Hepatocyte (in vitro differentiated cells): ENCODE measurements around the gene GRM8. TPM values are rescaled to one million over a fixed set of nuclear protein-coding genes. Genes with fewer than 3 reads are reported as not detected.

Experiments
- DNase-seq: peaks from one replicate; pipeline ENCODE4 v3.0.0-alpha.2; 2016; ENCODE audit warnings: low spot score
- H2AFZ ChIP-seq: fragments of 200-600 bp; sonication (generic); 2 replicates; pipeline ENCODE4 v1.6.0; 2016; ENCODE audit warnings: antibody characterized with exemption, mild to moderate bottlenecking
- H3K27ac ChIP-seq: fragments of 200-600 bp; sonication (generic); 2 replicates; pipeline ENCODE4 v1.5.1; 2016; ENCODE audit warnings: mild to moderate bottlenecking
- H3K27me3 ChIP-seq: fragments of 200-600 bp; sonication (generic); 2 replicates; pipeline ENCODE4 v1.6.1; 2016
- H3K36me3 ChIP-seq: fragments of 200-600 bp; sonication (generic); replicated peaks from 2 replicates; pipeline ENCODE4 v1.5.1; 2016; ENCODE audit warnings: low read depth; ENCODE audit not compliant: insufficient read depth
- H3K4me1 ChIP-seq: fragments of 200-600 bp; sonication (generic); 2 replicates; pipeline ENCODE4 v1.5.1; 2016; ENCODE audit warnings: mild to moderate bottlenecking, moderate library complexity; ENCODE audit not compliant: insufficient read depth
- H3K4me2 ChIP-seq: fragments of 200-600 bp; sonication (generic); 2 replicates; pipeline ENCODE4 v1.6.0; 2016
- H3K4me3 ChIP-seq: fragments of 200-600 bp; sonication (generic); 2 replicates; pipeline ENCODE4 v1.5.1; 2016; ENCODE audit warnings: mild to moderate bottlenecking
- H3K79me2 ChIP-seq: fragments of 200-600 bp; sonication (generic); 2 replicates; pipeline ENCODE4 v1.6.0; 2017; ENCODE audit warnings: mild to moderate bottlenecking
- H3K9me2 ChIP-seq: fragments of 200-600 bp; sonication (generic); replicated peaks from 2 replicates; pipeline ENCODE4 v1.6.0; 2017; ENCODE audit warnings: mild to moderate bottlenecking; ENCODE audit not compliant: insufficient read depth
- H3K9me3 ChIP-seq: fragments of 200-600 bp; sonication (generic); 2 replicates; pipeline ENCODE4 v1.5.1; 2016; ENCODE audit warnings: low read depth, mild to moderate bottlenecking
- H4K20me1 ChIP-seq: fragments of 200-600 bp; sonication (generic); 2 replicates; pipeline ENCODE4 v1.6.0; 2016; ENCODE audit warnings: mild to moderate bottlenecking; ENCODE audit not compliant: insufficient read depth, poor library complexity, severe bottlenecking
- EZH2 ChIP-seq: fragments of 200-600 bp; sonication (generic); IDR thresholded peaks from 2 replicates; pipeline ENCODE4 v1.6.1; 2016; ENCODE audit warnings: antibody characterized with exemption, mild to moderate bottlenecking, borderline replicate concordance
- EZH2phosphoT487 ChIP-seq: fragments of 200-600 bp; sonication (generic); IDR thresholded peaks from one replicate; pipeline ENCODE4 v1.6.1; 2018; ENCODE audit warnings: antibody characterized with exemption, mild to moderate bottlenecking, low read depth, moderate library complexity; ENCODE audit not compliant: unreplicated experiment, severe bottlenecking
- WGBS: methylation state at CpG from one replicate; pipeline ENCODE4 v1.1.6; 2016; ENCODE audit warnings: low lambda C conversion rate; ENCODE audit errors: missing lambda C conversion rate; 5-methylcytosine and 5-hydroxymethylcytosine counted together
- polyA plus RNA-seq: library from polyadenylated mRNA; unstranded; fragments of >200 nt; fragmentation: Nextera tagmentation; extraction: Ambion mirVana; gene quantifications from 2 replicates; pipeline ENCODE4 v1.2.1, GENCODE V29; 2016
- total RNA-seq: library from RNA; depleted of rRNA; stranded (reverse); fragments of >200 nt; gene quantifications from 2 replicates; pipeline ENCODE4 v1.2.3, GENCODE V29; 2014
- TF ChIP-seq, protein P1 (sequence below): fragments of 200-600 bp; sonication (generic); IDR thresholded peaks from 2 replicates; pipeline ENCODE4 v1.5.1; 2016; ENCODE audit warnings: antibody characterized with exemption, mild to moderate bottlenecking; ENCODE audit not compliant: poor library complexity

GRM8 gene
- total and polyA plus RNA-seq, 2 experiments from 2014 or later, result 0.62 to 4.5 TPM

DNA sequence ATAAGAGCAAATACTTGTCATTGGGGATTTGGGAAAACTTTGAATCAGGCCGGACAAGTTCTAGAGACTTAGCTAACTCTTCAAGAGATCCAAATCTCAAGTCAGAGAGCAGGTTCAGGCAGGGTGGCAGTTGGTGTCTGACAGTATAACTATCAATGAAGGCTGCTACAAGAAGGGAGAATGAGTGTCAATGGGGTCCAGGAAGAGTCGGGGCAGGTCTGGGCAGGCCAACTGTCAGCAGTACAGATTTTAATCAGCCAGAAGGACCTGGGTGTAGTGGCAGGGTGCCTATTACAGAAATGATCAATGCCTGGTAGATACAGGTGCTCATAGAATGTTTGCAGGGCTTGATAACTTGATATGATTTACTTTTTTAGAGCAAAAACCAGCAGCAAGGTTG is 751.1 kb downstream of the GRM8 start:
- Histone ChIP-seq H3K27ac (no peak overlapping the region), H4K20me1 (no peaks in the 10 kb centered on the region), H3K79me2 (no peaks in the 10 kb centered on the region), H3K4me3 (no peak overlapping the region), H3K9me2 (no peaks in the 10 kb centered on the region), H3K9me3 (no peaks in the 10 kb centered on the region), H3K36me3 (no peaks in the 10 kb centered on the region), H3K4me1 (no peaks in the 10 kb centered on the region), H2AFZ (no peak overlapping the region), H3K27me3 (no peaks in the 10 kb centered on the region), H3K4me2 (no peak overlapping the region)
- 73% methylated on average over 2 of the region's 2 CpGs for WGBS
- no peak for DNase-seq
- TF ChIP-seq, protein P1, sequence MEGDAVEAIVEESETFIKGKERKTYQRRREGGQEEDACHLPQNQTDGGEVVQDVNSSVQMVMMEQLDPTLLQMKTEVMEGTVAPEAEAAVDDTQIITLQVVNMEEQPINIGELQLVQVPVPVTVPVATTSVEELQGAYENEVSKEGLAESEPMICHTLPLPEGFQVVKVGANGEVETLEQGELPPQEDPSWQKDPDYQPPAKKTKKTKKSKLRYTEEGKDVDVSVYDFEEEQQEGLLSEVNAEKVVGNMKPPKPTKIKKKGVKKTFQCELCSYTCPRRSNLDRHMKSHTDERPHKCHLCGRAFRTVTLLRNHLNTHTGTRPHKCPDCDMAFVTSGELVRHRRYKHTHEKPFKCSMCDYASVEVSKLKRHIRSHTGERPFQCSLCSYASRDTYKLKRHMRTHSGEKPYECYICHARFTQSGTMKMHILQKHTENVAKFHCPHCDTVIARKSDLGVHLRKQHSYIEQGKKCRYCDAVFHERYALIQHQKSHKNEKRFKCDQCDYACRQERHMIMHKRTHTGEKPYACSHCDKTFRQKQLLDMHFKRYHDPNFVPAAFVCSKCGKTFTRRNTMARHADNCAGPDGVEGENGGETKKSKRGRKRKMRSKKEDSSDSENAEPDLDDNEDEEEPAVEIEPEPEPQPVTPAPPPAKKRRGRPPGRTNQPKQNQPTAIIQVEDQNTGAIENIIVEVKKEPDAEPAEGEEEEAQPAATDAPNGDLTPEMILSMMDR, result no peak
- TF ChIP-seq EZH2phosphoT487, result no peak
- TF ChIP-seq EZH2, result no peak

DNA sequence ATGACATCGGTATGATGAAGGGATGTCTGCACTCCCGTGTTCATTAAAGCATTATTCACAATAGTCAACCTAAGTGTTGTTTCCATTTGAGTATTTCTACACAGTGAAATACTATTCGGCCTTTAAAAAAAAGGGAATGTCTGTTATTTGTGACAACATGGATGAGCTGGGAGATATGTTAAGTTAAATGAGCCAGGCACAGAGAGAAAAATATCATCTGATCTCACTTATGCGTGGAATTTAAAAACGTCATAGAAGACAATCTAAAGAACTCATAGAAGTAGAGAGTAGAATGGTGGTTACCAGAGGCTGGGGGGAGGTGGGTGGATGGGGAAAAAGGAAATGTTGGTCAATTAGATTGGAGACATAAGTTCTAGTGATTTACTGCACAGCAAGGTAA is 753.3 kb downstream of the GRM8 start:
- Histone ChIP-seq H3K9me2 (no peaks in the 10 kb centered on the region), H3K4me2 (no peak overlapping the region), H3K4me1 (no peaks in the 10 kb centered on the region), H3K4me3 (no peak overlapping the region), H3K27me3 (no peaks in the 10 kb centered on the region), H2AFZ (no peak overlapping the region), H3K79me2 (no peaks in the 10 kb centered on the region), H3K36me3 (no peaks in the 10 kb centered on the region), H4K20me1 (no peaks in the 10 kb centered on the region), H3K27ac (no peak overlapping the region), H3K9me3 (no peaks in the 10 kb centered on the region)
- DNase-seq, result no peak
- WGBS, result 90% methylated on average over 5 of the region's 5 CpGs
- TF ChIP-seq EZH2phosphoT487 (no peak), EZH2 (no peak)
- TF ChIP-seq, protein P1, result no peak

DNA sequence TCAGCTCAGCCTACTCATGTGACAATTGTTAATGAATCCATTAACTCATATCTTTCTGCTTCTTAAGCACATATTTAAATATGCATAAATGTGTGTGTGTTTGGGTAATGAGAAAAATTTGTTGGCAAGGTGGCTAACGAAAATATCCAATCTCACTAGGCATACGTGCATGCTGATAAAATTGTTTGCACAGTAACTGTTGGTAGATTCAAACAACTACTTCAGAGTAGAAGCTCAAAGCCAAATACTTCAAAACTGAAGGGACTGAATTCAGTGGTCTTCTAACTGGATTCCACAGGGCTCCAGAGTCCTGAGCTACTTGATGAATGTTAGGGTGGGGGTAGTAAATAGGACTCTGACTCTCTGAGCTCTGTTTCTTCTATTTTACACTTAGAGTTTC is 757.0 kb downstream of the GRM8 start:
- Histone ChIP-seq H2AFZ (no peak overlapping the region), H3K4me3 (no peak overlapping the region), H3K9me3 (no peaks in the 10 kb centered on the region), H3K9me2 (no peaks in the 10 kb centered on the region), H3K27me3 (no peaks in the 10 kb centered on the region), H4K20me1 (no peaks in the 10 kb centered on the region), H3K27ac (no peak overlapping the region), H3K79me2 (no peaks in the 10 kb centered on the region), H3K4me1 (no peaks in the 10 kb centered on the region), H3K36me3 (no peaks in the 10 kb centered on the region), H3K4me2 (no peak overlapping the region)
- TF ChIP-seq EZH2, result no peak
- WGBS, result 49% methylated on average over 2 of the region's 2 CpGs
- DNase-seq, result no peak

DNA sequence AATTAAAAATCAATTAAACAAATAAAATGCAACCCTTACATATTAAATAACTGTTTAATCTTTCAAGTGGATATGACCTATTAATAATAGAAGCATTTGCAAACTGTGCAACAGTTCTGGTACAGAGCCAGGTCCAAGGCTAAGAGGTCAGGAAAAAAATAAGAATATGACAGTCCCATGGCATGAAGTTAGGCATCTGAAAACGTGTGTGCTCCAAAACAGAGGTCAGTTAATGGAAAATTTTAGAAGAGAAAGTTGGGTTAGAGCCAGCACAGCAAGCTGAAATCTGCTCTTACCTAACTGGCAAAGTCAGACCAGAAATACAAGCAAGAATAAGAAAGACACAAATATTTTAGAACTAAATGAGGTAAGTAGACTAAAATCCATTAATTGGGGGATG is 757.7 kb downstream of the GRM8 start:
- Histone ChIP-seq H4K20me1 (no peaks in the 10 kb centered on the region), H2AFZ (no peak overlapping the region), H3K4me2 (no peak overlapping the region), H3K79me2 (no peaks in the 10 kb centered on the region), H3K9me3 (no peaks in the 10 kb centered on the region), H3K4me3 (no peak overlapping the region), H3K27me3 (no peaks in the 10 kb centered on the region), H3K27ac (no peak overlapping the region), H3K9me2 (no peaks in the 10 kb centered on the region), H3K4me1 (no peaks in the 10 kb centered on the region), H3K36me3 (no peaks in the 10 kb centered on the region)
- 50% methylated on average over 1 of the region's 1 CpG for WGBS
- no peak for DNase-seq
- TF ChIP-seq EZH2 (no peak), EZH2phosphoT487 (no peak)
- TF ChIP-seq, protein P1, result no peak
